GM04504 (cell line): ENCODE results near the gene GGT5.
"Not testable (repeated sequence)": the region's sequence is repeated elsewhere in the genome, so short reads cannot be mapped to it uniquely, and the experiment has no call there.

Source experiments
- DNase-seq: peaks from one replicate; pipeline ENCODE4 v3.0.0-alpha.2; 2012; ENCODE audit warnings: low read depth

GGT5 gene

GRCh38 chr22:24262185-24262749, 17.4 kb upstream of the GGT5 start:
- DNase-seq: not testable (repeated sequence)

DNA sequence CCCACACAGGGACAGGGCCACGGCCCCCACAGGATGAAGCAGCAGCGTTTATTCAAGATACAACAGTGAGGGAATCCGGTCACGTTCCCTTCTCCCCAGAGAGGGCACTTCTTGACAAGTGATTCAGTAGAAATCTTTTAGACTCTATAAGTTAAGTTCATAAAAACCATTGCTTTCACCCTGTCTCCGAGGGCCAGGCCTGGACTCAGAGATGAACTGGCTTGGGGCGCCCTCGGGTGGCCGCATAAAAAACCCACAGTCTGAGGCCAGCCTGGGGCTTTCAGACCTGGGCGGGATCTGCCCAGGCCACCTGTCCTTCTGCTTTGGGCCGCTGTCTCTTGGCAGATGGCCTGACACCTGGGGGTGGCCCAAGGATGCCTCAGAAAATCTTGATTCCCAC, 14.6 kb upstream of the GGT5 start:
- DNase-seq: peak; percentile 59

DNA sequence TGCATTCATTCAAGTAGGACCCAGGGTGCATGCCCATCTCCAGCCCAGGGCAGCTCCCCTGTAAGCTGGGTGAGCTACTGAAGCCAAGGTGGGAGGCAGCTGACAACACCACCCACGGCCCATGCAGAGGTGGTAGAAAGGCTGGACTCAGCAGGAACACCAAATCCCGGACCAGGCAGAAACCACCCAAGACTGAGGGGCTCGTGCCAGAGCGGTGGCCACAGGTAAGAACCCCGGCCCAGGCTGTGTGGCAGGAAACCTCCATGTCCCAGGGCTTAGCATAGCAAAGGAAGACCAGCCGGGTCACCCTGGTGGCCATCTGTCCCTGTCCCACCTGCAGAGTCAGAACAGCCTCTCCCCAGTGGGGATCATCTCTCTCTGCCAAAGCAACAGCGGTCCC, 11.9 kb upstream of the GGT5 start:
- DNase-seq: not testable (repeated sequence)

- DNase-seq: not testable (repeated sequence)
Measured at GRCh38 chr22:24256136-24256535, 11.3 kb upstream of the GGT5 start.

DNA sequence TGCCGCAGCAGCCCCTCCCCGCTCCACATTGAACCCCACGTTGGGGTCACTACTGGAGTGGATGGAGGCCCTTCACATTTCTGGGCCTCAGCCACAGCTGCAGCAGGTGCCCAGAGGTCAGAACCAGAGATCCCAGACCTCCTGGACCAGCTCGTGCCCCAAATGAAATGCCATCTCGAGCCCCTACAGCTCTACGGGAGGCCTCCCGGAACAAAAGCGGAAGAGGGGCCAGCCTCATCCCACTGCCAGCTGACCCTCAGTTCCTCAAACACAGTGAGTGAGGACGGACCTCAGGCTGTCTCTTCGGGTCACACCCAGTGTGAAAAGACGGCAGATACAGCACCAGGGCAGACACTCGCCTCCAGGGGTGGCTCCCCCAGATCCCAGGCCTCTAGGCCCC, 8.2 kb upstream of the GGT5 start:
- DNase-seq: not testable (repeated sequence)

- not testable (repeated sequence) for DNase-seq
Measured at GRCh38 chr22:24251286-24251685, 6.4 kb upstream of the GGT5 start.

GRCh38 chr22:24249413-24249812, 4.5 kb upstream of the GGT5 start:
- not testable (repeated sequence) for DNase-seq

DNA sequence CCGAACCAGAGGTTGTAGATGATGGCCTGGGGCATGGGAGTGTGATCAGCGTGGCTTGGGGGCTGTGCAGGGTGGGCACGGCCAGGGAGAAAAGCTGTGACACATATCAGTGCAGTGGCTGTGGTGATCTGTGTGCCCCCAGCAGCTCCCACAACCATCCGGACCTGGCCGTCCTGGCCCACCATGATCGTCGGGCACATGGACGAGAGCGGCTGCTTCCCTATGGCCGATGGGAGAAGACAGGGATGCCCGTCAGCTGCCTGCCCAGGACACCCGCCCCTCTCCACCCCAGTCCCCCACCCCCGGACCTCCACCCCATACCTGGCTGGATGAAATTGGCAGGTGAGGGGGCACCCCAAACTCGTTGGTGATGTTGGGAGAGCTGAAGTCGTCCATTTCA, 3.7 kb upstream of the GGT5 start:
- not testable (repeated sequence) for DNase-seq

DNA sequence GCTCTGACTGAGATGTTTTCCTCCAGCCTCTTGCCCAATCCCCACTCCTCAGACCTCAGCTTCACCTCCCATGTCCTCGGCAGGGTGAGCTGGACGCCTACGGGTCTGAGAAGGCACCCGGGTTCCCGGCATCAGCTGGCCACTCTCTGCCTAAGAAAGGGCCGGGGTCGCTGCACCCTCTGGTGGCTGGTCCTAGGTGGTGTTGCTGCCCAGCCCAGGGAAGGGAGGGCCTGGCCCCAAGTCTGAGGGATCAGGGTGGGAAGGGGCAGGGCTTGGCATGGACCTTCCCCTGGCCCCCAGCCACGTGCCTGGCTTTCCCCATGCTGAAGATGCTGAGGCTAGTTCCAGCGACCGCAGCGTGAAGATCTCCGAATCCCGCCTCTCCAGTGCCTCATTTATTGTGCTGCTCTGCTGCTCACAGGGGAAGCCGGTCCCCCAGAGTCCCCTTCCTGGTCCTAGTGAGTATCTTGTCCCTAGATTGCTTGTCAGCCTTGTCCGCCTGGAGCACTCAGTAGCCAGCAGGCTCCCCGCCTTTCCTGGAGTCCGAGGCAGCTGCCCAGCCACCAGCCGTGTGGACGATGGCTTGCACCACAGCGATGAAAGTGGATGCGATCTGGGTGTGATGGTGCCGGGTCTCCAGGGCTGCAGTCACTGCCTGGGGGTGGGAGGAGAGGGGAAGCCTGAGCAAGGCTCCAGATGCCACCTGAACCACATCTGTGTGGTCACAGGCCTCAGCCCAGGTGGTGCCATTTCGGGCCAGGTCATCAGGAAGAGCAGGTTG, 2.9 kb upstream of the GGT5 start:
- DNase-seq: peak; percentile 78

- DNase-seq: no peak
Measured at GRCh38 chr22:24247011-24247507, 2.2 kb upstream of the GGT5 start.

DNA sequence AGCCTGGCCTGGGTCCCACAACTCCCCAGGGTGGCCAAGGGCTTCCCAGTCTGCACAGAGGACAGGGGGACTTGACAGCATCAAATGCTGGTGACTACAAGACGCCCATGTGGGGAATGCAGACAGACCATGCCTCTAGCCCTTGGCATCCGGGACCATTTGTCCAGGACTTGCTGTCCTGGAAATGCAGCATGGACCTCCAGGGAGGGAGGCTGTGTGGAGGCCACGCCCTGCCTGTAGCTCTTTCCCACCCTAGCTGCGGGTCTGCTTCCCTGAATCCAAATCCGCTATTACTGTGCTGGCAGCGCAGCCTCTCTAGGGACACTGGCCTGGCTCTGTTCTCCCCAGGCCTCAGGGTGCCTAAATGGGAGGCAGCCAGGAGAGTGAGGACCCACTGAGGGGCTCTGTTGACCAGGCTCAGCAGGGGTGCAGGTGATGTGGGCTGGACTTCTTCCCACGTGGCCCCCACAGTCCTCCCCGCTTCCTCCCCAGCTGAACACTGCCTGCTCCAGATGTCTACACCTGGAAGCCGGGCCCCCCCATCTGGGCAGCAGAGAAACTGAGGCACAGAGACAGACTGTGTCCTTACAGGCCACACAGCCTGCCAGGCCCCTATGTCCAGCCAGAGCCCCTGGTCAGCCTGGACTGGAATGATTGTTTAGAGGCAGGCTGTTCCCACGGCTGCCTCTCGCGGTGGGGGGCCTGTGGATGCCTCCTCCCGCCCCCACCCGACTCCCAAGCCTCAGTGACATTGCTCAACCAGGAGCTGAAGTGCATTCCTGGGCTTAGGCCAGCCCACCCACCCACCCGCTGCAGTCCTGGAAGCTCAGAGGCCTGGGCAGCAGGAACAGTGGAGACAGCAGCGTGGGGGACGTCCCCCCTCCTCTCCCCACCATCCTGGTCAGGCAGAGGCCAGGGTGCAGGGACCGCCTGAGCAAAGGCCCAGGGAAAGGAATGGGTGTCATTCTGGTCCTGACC, 991 bp upstream of the GGT5 start:
- DNase-seq: not testable (repeated sequence)

- DNase-seq: no peak
Measured at GRCh38 chr22:24244144-24244787, 616 bp downstream of the GGT5 start.

GRCh38 chr22:24243417-24243816, 1.5 kb downstream of the GGT5 start:
- not testable (repeated sequence) for DNase-seq

DNA sequence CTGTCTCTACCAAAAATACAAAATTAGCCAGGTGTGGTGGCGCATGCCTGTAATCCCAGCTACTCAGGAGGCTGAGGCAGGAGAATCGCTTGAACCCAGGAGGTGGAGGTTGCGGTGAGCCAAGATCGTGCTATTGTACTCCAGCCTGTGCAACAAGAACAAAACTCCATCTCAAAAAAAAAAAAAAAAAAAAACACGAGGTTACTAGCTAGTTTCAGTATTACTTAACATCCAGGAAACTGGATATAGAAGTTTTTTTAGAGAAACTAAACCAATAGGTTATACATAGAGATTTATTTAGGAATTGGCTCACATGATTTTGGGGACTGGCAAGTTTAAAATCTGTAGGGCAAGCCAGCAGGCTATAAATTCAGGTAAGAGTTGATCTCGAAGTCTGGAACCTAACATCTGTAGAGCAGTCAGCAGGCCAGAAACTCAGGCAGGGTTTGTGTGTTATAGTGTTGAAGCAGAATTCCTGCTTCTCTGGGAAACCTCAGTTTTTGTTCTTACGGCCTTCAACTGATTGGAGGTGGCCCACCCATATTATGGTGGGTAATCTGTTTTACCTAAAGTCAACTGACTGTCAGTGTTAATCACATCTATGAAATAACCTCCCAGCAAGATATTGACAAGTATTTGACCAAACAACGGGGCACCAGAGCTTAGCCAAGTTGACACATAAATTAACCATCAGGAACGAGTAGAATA, 3.7 kb downstream of the GGT5 start:
- not testable (repeated sequence) for DNase-seq

DNA sequence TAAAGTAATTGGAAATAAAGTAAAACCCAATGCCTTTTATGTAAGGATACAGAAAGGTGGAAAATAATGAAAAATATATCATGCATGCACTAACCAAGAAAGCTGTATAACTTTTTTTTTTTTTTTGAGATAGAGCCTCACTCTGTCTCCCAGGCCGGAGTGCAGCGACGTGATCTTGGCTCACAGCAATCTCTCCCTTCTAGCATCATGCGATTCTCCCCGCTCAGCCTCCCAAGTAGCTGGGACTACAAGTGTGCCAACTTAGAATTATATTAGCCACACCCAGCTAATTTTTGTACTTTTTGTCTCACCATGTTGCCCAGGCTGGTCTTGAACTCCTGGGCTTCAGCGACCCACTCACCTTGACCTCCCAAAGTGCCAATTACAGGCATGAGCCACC, 4.5 kb downstream of the GGT5 start:
- DNase-seq: no peak

DNA sequence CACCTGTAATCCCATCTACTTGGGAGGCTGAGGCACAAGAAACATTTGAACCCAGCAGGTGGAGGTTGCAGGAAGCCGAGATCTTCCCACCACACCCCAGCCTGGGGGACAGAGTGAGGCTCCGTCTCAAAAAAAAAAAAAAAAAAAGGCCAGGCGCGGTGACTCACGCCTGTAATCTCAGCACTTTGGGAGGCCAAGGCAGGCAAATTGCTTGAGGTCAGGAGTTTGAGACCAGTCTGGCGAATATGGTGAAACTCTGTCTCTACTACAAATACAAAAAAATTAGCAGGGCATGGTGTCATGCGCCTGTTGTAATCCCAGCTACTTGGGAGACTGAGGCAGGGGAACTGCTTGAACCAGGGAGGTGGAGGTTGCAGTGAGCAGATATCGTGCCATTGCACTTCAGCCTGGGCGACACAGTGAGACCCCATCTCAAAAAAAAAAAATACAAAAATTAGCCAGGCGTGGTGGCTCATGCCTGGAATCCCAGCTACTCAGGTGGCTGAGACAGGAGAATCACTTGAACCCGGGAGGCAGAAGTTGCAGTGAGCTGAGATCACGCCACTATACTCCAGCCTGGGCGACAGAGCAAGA, 6.7 kb downstream of the GGT5 start:
- DNase-seq: not testable (repeated sequence)

DNA sequence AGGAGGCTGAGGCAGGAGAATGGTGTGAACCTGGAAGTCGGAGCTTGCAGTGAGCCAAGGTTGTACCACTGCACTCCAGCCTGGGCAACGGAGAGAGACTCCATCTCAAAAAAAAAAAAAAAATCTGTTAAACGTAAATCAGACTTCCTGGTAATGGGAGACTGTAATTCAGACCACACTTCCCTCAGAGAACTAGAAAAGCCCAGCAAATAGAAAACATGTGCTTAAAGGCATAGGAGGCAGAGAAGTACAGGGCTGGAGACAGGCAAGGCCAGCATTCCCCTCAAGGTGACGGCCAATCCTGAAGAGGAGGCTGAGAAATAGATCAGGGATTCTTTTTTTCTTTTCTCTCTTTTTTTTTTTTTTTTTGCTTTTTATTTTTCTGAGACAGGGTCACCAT, 8.2 kb downstream of the GGT5 start:
- DNase-seq: no peak

DNA sequence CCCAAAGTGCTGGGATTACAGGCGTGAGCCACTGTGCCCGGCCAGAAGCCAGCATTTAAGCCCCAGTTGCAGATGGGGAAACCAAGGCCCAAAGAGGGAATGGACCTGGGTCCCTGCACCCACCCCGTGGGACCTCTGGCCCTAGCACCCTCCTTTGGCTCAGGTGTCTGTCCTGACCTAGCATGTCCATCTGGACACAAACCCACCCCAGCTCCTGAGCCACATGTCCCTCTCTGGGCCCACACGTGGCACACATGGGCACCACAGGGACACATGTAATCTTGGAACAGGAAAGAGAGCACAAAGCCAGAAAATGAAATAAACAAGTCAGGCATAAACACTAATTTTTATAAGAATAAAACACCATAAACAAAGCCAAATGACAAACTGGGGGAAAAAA, 9.6 kb downstream of the GGT5 start:
- no peak for DNase-seq

- DNase-seq: no peak
Measured at GRCh38 chr22:24233816-24234215, 11.1 kb downstream of the GGT5 start.

DNA sequence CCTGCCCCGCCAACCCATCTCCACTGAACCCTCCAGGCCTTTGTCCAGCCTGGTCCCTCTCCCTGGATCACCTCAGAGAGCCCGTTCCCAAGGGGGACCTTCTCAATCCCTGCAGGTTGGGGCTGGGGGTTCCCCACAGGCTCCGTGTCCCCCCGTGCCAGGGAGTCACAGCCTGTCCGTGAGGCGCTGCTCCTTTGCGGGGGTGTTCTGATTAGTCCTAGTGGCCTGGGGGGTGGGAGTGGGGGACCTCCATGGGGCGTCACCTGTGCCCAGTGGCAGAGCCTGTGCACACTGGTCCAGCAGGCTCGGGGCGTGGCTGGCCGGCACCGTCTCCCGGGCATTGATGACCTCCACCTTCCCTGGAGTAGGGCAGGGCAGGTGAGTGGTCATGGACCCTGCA, 11.6 kb downstream of the GGT5 start:
- DNase-seq: no peak

GRCh38 chr22:24232725-24233124, 12.2 kb downstream of the GGT5 start:
- DNase-seq: no peak
